ENCODE data around the gene TFAP2A. TPM values are rescaled to one million over a fixed set of nuclear protein-coding genes. Genes with fewer than 3 reads are reported as not detected.

The TFAP2A gene
- under 1 TPM in 2 of 4 donors, not detected in 2; 0.21 TPM for total RNA-seq

DNA sequence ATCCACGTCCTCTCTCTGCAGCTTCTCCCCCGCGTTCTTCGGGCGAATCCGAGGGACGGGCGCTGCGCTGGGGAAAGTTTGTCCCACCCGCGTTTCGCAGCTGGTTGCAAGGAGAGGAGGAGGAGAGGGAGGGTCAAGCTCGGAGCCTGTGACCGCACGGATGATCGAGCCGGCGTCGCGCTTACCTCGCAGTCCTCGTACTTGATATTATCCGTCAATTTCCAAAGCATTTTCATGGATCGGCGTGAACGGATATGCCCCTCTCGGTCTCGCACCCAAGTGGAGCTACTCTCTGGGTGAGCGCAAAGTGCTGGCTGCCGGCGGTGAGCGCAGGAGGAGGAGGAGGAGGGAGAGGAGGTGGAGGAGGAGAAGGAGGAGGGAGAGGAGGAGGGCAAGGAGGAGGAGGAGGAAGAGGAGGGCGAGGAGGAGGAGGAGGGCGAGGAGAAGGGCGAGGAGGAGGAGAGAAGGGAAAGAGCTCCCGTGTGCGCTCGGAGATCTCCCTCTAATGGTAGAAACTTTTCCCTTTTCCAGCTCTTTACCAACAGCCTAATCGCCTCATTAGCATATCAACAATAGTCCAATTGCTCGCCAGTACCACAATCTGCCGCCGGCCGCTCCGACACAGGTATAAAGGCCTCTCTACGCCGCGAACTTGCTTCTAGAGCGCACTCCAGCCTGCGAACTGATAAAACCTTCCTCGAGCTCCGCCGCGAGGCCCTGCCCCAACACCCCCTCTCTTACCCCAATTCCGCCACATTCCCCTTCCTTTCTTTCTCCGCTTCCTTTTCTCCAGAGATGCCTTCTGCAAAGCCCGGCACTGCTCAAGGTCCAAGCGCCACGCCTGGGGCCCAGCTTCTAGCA lies at the start of gene TFAP2A:
TSS of gene TFAP2A (minus strand) at position 319 of the 861 bp plus-strand sequence. CDS start at position 236, 83 bp downstream.
- intact Hi-C loops (cut with DNase I; ENCODE audit: low total_unique reads) = no loop called here
- H3K27me3 ChIP-seq = peaks cover 19 to 83% of the 10 kb centered on the region in 2 donors

DNA sequence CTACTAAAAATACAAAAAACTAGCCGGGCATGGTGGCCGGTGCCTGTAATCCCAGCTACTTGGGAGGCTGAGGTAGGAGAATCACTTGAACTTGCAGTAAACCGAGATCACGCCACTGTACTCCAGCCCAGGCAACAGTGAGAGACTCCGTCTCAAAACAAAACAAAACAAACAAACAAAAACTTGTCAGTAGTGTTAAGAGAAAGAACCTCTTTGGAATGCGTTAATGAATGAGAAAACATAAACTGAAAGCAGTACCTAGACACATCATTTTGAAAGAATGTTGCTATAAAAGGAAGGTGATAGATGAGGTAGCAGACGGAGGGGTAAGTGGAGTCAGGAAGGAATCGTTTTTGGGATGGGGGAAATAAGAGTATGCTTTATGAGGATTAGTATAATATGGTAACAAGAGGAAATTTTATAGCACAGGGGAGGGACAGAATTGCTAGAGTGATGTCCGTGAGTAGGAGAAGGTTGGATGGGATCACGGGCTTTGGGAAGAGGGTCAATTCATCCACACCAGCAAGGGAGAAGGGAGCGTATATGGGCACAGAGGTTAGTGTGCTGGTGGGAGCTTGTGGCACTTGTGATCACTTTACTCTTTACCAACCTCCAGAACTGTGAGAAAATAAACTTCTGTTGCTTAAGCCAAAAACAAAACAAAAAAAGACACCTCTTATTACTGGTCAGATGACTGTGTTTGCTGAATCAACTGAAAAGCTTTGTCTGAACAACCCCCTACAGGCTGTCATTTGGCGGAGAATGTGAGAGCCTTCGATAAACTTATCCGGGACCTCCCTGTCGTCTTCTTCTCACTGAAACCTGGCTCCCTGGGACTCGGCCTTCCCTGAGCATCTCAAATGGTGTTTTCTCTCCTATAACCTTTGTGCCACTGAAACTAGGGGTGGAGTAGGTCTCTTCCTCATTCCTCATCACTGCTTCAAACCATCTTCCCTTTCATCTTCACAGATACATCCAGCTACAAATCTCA lies 48.9 kb upstream of the TFAP2A start:
- intact Hi-C loops (cut with DNase I; ENCODE audit: low total_unique reads) = no loop called here
- H3K4me1 ChIP-seq = no peaks in the 10 kb centered on the region
- no peak for TF ChIP-seq POLR2A (IDR thresholded peaks at IDR 0.05)
- no peak for TF ChIP-seq CTCF (IDR thresholded peaks at IDR 0.05)

More for the DNA sequence above, at the start of gene TFAP2A:
- no peak for TF ChIP-seq CTCF (IDR thresholded peaks at IDR 0.05)
- no peak for TF ChIP-seq POLR2A (IDR thresholded peaks at IDR 0.05)
- Histone ChIP-seq H3K36me3 (no peaks in the 10 kb centered on the region), H3K4me3 (peak within 1 kb of the TSS in 1 of 2 donors; percentile 1), H3K9me3 (no peaks in the 10 kb centered on the region), H3K27ac (no peak within 1 kb of the TSS), H3K4me1 (peaks cover 0 to 31% of the 10 kb centered on the region in 2 donors)
- no peak for DNase-seq

GRCh38 chr6:10463040-10463439 lies 48.2 kb upstream of the TFAP2A start:
- TF ChIP-seq CTCF (IDR thresholded peaks at IDR 0.05) (no peak), POLR2A (IDR thresholded peaks at IDR 0.05) (no peak)
- no peak for DNase-seq
- Histone ChIP-seq H3K4me3 (no peak overlapping the region), H3K27ac (no peak overlapping the region), H3K36me3 (no peaks in the 10 kb centered on the region), H3K9me3 (no peaks in the 10 kb centered on the region), H3K27me3 (no peaks in the 10 kb centered on the region), H3K4me1 (no peaks in the 10 kb centered on the region)
- intact Hi-C loops (cut with DNase I; ENCODE audit: low total_unique reads) = no loop called here

More for the DNA sequence above, 48.9 kb upstream of the TFAP2A start:
- no peaks in the 10 kb centered on the region for H3K9me3 ChIP-seq
- no peaks in the 10 kb centered on the region for H3K36me3 ChIP-seq
- no peak for DNase-seq
- H3K27me3 ChIP-seq = no peaks in the 10 kb centered on the region
- no peak overlapping the region for H3K27ac ChIP-seq
- no peak overlapping the region for H3K4me3 ChIP-seq

DNA sequence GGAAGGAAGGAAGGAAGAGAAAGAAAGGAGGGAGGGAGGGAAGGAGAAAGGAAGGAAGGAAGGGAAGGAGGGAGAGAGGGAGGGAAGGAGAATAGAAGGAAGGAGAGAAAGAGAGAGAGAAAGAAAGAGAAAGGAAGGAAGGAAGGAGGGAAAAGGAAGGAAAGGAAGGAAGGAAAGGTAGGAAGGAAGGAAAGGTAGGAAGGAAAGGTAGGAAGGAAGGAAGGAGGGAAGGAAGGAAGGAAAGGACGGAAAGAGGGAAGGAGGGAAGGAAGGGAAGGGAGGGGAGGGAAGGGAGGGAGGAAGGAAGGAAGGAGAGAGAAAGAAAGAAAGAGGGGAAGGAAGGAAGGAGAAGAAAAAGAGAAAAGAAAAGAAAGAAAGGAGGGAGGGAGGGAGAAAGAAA lies 47.0 kb upstream of the TFAP2A start:
- H3K4me3 ChIP-seq = no peak overlapping the region
- no peaks in the 10 kb centered on the region for H3K4me1 ChIP-seq
- no peak for TF ChIP-seq POLR2A (IDR thresholded peaks at IDR 0.05)
- TF ChIP-seq CTCF (IDR thresholded peaks at IDR 0.05) = no peak
- intact Hi-C loops (cut with DNase I; ENCODE audit: low total_unique reads) = no loop called here
- no peak for DNase-seq
- no peaks in the 10 kb centered on the region for H3K36me3 ChIP-seq
- no peak overlapping the region for H3K27ac ChIP-seq
- no peaks in the 10 kb centered on the region for H3K27me3 ChIP-seq
- no peaks in the 10 kb centered on the region for H3K9me3 ChIP-seq

Measured in uterus (tissue), 4 donors.